Eye (tissue), 1 donor: ENCODE results near the gene RFX3.

Experiments used
- DNase-seq: peaks from one replicate; pipeline ENCODE4 v3.0.0-alpha.2; 2015

Gene RFX3

GRCh38 chr9:3191715-3192114 is 334.1 kb downstream of the RFX3 start:
- DNase-seq, result no peak

DNA sequence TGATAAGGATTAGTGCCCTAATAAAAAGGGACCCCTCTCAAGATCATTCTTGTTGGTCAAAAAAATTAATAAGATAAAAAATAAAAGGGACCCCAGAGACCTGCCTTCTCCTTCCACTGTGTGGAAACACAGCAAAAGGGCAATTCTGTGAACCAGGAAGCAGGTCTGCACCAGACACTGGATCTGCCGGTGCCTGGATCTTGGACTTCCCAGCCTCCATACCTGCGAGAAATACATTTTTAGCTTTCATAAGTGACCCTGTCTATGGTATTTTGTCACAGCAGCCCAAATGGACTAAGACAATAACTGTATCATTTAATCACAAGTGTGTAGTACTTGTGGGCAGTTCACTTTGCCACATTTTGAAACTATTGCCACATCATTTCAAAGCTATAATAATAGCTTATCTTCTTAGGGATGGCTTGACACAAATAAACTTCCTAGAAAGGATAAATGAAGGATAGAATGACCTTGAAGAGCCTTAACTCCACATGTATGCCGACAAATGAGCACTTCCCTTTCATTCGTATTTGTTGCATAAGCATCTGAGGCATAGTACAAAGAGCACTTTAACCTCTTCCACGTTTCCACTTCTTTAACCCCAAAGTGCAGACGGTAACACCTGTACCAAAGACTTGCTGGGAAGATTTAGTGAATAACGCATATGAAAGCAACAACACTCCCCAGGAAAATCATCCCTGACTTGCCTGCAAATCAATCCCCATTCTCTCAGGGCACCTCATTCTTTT is 336.5 kb downstream of the RFX3 start:
- DNase-seq, result no peak

DNA sequence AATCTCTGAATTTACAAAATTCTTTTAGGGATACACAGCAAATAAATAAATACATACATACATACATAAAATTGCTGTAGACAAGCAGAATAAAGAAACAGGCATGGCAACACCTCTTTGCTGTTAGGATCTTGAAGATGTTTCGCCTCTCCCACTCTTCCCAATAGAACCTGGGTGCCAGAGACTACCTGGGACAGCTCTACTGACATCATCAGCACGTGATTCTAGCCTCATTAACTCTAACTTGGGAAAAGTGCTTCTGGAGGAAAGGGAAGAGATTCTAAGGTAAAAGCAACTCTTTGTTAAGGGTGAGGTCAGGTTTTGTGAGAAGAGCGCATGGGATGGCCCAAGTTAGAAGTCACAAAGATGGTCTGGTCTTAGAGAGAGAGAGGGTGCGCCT is 339.1 kb downstream of the RFX3 start:
- DNase-seq, result no peak

GRCh38 chr9:3181049-3181953 is 344.5 kb downstream of the RFX3 start:
- DNase-seq, result peak; percentile 73

- no peak for DNase-seq
Observed at GRCh38 chr9:3180696-3181048, 345.1 kb downstream of the RFX3 start.

- DNase-seq, result no peak
Observed at GRCh38 chr9:3179711-3180110, 346.1 kb downstream of the RFX3 start.

DNA sequence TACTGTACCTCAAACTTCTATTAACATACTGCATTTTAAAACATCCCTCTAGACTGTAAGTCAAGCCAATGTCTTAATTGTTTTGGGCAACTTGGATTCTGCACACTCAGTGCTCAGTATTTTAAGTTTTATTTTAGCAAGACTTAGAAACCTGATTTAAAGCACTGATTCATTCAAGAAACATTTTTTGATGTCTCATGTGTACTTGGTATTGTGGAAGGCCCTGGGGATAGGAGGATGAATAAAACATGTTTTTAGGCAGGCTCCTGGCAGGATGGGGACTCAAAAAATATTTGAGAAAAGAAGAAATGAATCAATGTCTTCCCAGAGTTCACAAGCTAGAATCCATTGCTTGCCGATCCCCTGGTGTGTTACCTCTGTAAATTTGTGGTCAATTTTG is 347.9 kb downstream of the RFX3 start:
- DNase-seq, result no peak

DNA sequence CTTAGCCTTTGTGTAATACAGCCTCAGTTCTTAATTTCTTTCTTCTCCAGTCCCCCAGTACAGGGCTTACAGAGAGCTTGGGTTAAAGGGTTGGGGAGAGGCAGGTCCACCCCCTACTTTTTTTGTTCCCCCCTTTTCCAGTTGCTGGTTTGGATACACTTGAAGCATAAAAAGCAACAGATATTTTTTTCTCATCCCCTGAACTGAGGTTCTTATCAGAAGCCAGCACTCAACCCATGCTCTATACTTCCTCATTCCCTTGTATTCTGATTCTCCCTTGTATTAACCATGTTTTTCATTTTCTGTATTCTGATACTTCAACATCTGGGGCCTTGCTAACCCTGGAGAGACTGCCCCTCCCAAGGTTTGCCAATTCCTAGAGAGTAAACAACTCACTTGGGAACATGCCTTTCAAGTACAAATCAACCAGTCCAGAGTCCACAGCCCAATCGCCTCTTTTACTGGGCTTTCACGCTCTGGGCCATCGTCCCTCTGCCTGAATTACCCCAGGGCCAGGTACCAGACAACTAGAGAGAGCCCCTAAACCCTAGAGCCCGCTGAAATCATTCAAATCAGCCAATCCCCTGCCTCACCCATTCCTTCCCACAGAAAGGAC is 348.5 kb downstream of the RFX3 start:
- DNase-seq, result no peak

DNA sequence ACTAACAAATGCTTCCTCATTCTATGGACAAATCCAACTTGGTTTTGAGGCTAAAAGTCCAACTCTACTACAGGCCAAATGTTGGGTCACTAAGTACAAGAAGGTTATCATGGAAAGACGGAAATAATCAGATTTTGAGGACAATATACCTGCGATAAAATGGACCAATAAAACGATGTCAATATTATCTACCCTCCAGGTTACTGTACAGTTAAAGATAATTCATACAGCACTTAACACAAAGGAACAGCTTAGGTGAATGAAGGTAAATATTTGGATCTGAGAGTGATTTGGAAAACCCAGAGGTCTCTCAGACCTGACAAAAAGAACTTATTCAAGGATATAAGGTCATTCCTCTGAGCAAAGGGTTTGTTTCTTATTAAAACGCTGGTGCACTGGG is 352.4 kb downstream of the RFX3 start:
- no peak for DNase-seq

- DNase-seq, result no peak
Observed at GRCh38 chr9:3170819-3171218, 355.0 kb downstream of the RFX3 start.
